Gastrocnemius medialis (tissue), 4 donors: Measurements from ENCODE around the gene RABGEF1.
"Not testable (repeated sequence)": the region's sequence is repeated elsewhere in the genome, so short reads cannot be mapped to it uniquely, and the experiment has no call there.

Experiments used
- POLR2A ChIP-seq, 2 donors: fragments of 450-650 bp; IDR thresholded peaks; one replicate each; pipeline ENCODE4 v1.6.1; 2017; ENCODE audit warnings: antibody characterized with exemption in 2 of 2, mild to moderate bottlenecking in 2 of 2, moderate library complexity in 2 of 2
- TF ChIP-seq, protein P1 (sequence below), 5 experiments: fragments of 450-650 bp in 3 of 5; fragments of 200-600 bp in 2 of 5; sonication (generic) in 2 of 5; IDR thresholded peaks in 4 of 5; conservative IDR thresholded peaks in 1 of 5; 1 replicate in 4 of 5; 2 replicates in 1 of 5; pipeline ENCODE4 v1.5.1; 2016 to 2019; ENCODE audit warnings: antibody characterized with exemption in 5 of 5, mild to moderate bottlenecking in 3 of 5, moderate library complexity in 3 of 5

DNA sequence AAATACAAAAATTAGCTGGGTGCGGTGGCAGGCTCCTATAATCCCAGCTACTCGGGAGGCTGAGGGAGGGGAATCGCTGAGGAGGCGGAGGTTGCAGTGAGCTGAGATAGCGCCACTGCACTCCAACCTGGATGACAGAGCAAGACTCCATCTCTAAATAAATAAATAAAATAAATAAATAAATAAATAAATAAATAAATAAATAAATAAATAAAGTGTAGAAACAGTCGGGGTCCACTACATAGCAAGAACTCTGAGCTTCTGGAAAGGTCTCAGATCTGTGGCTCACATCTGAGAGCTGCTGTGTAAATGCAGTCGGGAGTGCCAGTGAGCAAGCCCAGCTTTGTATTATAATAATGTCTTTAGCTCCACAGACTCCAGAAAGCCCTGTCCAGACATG lies 76.1 kb downstream of the RABGEF1 start:
- TF ChIP-seq, protein P1, sequence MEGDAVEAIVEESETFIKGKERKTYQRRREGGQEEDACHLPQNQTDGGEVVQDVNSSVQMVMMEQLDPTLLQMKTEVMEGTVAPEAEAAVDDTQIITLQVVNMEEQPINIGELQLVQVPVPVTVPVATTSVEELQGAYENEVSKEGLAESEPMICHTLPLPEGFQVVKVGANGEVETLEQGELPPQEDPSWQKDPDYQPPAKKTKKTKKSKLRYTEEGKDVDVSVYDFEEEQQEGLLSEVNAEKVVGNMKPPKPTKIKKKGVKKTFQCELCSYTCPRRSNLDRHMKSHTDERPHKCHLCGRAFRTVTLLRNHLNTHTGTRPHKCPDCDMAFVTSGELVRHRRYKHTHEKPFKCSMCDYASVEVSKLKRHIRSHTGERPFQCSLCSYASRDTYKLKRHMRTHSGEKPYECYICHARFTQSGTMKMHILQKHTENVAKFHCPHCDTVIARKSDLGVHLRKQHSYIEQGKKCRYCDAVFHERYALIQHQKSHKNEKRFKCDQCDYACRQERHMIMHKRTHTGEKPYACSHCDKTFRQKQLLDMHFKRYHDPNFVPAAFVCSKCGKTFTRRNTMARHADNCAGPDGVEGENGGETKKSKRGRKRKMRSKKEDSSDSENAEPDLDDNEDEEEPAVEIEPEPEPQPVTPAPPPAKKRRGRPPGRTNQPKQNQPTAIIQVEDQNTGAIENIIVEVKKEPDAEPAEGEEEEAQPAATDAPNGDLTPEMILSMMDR (IDR thresholded peaks at IDR 0.05 in 4 of 5, conservative IDR thresholded peaks at IDR 0.05 in 1 of 5): not testable (repeated sequence)
- TF ChIP-seq POLR2A (IDR thresholded peaks at IDR 0.05): not testable (repeated sequence)
